GM19099 (cell line): ENCODE results near the gene ATP2B2.

Experiments
- POLR2A ChIP-seq: IDR thresholded peaks from 3 replicates; pipeline ENCODE4 v1.6.1; 2011; ENCODE audit warnings: low read depth; ENCODE audit not compliant: insufficient read length; ENCODE audit errors: extremely low read depth

ATP2B2 gene

GRCh38 chr3:10506696-10507095 lies 1.3 kb upstream of the ATP2B2 start:
- no peak for TF ChIP-seq POLR2A

- no peak for TF ChIP-seq POLR2A
These were observed 602 bp upstream of the ATP2B2 start for GRCh38 chr3:10505791-10506585.

- no peak for TF ChIP-seq POLR2A
These were observed 976 bp downstream of the ATP2B2 start for GRCh38 chr3:10504171-10505049.

- TF ChIP-seq POLR2A, result no peak
These were observed 2.1 kb downstream of the ATP2B2 start for GRCh38 chr3:10503217-10503796.

GRCh38 chr3:10502185-10502880 lies 3.1 kb downstream of the ATP2B2 start:
- TF ChIP-seq POLR2A, result no peak

- TF ChIP-seq POLR2A, result no peak
These were observed 3.7 kb downstream of the ATP2B2 start for GRCh38 chr3:10501664-10502052.

- TF ChIP-seq POLR2A, result no peak
These were observed 4.4 kb downstream of the ATP2B2 start for GRCh38 chr3:10500717-10501663.

- TF ChIP-seq POLR2A, result no peak
These were observed 7.1 kb downstream of the ATP2B2 start for GRCh38 chr3:10498271-10498670.

GRCh38 chr3:10497439-10497838 lies 7.9 kb downstream of the ATP2B2 start:
- TF ChIP-seq POLR2A, result no peak

GRCh38 chr3:10496121-10496863 lies 9.1 kb downstream of the ATP2B2 start:
- no peak for TF ChIP-seq POLR2A

GRCh38 chr3:10495614-10496013 lies 9.8 kb downstream of the ATP2B2 start:
- no peak for TF ChIP-seq POLR2A

- TF ChIP-seq POLR2A, result no peak
These were observed 10.4 kb downstream of the ATP2B2 start for GRCh38 chr3:10495003-10495402.

- no peak for TF ChIP-seq POLR2A
These were observed 11.2 kb downstream of the ATP2B2 start for GRCh38 chr3:10494180-10494579.

- TF ChIP-seq POLR2A, result no peak
These were observed 12.2 kb downstream of the ATP2B2 start for GRCh38 chr3:10493202-10493589.
